ENCODE results near the gene HMCES.

The HMCES gene

DNA sequence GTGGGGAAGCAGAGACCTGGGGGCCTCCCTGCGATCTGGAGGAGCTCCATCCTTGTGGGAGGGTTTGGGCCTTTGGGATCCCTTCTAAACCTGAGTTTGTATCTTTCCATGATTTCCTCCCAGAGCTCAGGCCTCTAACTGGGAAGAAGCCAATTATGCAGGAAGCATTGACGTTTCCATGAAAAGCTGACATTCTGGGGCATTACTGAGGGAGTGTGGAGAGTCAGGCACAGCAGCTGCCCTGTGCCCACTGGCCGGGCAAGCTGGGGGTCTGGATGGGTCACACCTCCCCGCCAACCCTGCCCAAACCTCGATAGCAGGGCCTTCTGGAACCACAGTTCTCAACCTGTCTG is 74.9 kb downstream of the HMCES start:
- DNase-seq (ENCODE audit: low spot score in 2 of 2) = no peak
- no peak for ATAC-seq
- Mint-ChIP-seq H3K27ac (peak overlapping the region; percentile 5), H3K4me3 (no peak overlapping the region), H3K36me3 (no peaks in the 10 kb centered on the region), H3K9me3 (no peaks in the 10 kb centered on the region), H3K4me1 (no peaks in the 10 kb centered on the region)
